Fibroblast of lung (primary cell): ENCODE measurements around the gene STAB2.

Experiments used
- CTCF ChIP-seq, 2 donors: IDR thresholded peaks in 1 of 2; conservative IDR thresholded peaks in 1 of 2; 1 replicate in 1 of 2; 2 replicates in 1 of 2; pipeline ENCODE4 v1.5.1; 2011 to 2012; ENCODE audit warnings: low read length in 2 of 2, control low read depth in 1 of 2, inconsistent platforms in 1 of 2, low read depth in 1 of 2, mild to moderate bottlenecking in 1 of 2
- EZH2 ChIP-seq: IDR thresholded peaks from 2 replicates; pipeline ENCODE4 v1.5.1; 2012; ENCODE audit warnings: low read length, control low read depth, mild to moderate bottlenecking; ENCODE audit errors: missing control alignments

DNA sequence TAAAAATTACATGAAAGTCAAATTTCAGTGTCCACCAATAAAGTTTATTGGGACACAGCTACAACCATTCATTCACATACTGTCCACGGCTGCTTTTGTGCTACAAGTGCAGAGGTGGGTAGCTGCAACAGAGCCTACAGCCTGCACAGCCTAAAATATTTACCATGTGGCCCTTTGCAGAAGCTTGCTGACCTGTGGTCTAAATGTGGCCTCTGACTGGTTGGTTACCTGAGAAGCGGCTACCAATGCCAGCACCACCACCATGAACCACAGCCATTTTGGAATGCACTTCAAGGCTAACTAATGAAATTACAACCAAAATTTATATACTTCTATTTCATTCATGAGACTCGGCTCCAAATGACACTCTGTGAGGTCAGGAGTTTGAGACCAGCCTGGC is 195.3 kb downstream of the STAB2 start:
- TF ChIP-seq CTCF (conservative IDR thresholded peaks at IDR 0.05 in 1 of 2, IDR thresholded peaks at IDR 0.05 in 1 of 2; ENCODE audit: low read depth in 1 of 2, low read length in 2 of 2) (no peak), EZH2 (no peak)
